Stimulated activated CD8-positive, alpha-beta memory T cell treated with anti-CD3 and anti-CD28 coated beads, Interleukin-2, amount 100 ng/mL, for 1 hour (primary cell): ENCODE measurements around the gene ZBTB8OS.

ENCODE experiments used
- DNase-seq, 2 donors: peaks; one replicate each; pipeline ENCODE4 v3.0.0-alpha.2; 2020; ENCODE audit warnings: low read depth in 2 of 2

Gene ZBTB8OS

DNA sequence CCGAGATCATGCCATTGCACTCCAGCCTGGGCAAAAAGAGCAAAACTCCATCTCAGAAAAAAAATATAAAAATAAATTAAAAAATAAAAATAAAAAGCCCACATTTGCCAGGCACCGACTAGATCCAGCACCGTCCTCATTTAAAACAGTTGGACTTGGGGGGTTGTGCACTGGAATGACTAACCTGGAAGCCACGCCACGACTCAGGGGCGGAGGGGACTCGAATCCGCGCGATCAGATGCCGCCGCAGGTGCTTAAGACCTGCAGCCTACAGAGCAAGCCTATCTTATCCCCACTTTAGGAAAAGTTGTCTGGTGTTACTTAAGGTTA lies 38.5 kb downstream of the ZBTB8OS start:
- no peak for DNase-seq

- no peak for DNase-seq
These were observed 41.2 kb downstream of the ZBTB8OS start for GRCh38 chr1:32609180-32609579.

- no peak for DNase-seq
These were observed 43.6 kb downstream of the ZBTB8OS start for GRCh38 chr1:32606565-32607371.

GRCh38 chr1:32605711-32606424 lies 44.5 kb downstream of the ZBTB8OS start:
- no peak for DNase-seq

DNA sequence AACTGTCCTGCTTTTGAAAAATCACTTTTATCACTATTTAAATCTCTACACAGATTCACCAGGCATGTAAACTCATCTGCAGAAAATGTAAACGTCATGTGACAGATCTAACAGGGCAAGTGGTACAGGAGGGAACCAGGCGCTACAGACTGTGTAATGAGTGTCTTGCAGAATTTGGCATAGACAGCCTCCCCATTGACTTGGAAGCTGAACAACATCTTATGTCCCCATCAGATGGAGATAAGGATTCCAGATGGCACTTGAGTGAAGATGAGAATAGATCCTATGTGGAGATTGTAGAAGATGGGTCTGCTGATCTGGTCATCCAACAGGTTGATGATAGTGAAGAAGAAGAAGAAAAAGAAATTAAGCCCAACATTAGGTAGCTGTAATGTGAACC lies 50.3 kb downstream of the ZBTB8OS start:
- no peak for DNase-seq

GRCh38 chr1:32592943-32593342 lies 57.4 kb downstream of the ZBTB8OS start:
- no peak for DNase-seq

- no peak for DNase-seq
These were observed 69.9 kb downstream of the ZBTB8OS start for GRCh38 chr1:32580348-32581017.
